Measurements from ENCODE around the gene KLHDC7B. TPM values are rescaled to one million over a fixed set of nuclear protein-coding genes. Genes with fewer than 3 reads are reported as not detected.
"Not testable (repeated sequence)": the region's sequence is repeated elsewhere in the genome, so short reads cannot be mapped to it uniquely, and the experiment has no call there.

Gene KLHDC7B
- total RNA-seq, 1 donor from 2014 or later: 0.20 TPM

- ATAC-seq: peak; percentile 50
Observed at GRCh38 chr22:50529897-50530579, 15.7 kb upstream of the KLHDC7B start, which contains the start of gene TYMP. TSS of gene TYMP (minus strand) at chr22:50530012. CDS start at chr22:50529709, 303 bp downstream.

GRCh38 chr22:50530580-50530876 is 15.2 kb upstream of the KLHDC7B start:
- ATAC-seq: peak; percentile 0

GRCh38 chr22:50530877-50531545 is 14.7 kb upstream of the KLHDC7B start:
- peak; percentile 58 for ATAC-seq

- ATAC-seq: peak; percentile 56
Observed at GRCh38 chr22:50531546-50531961, 14.1 kb upstream of the KLHDC7B start.

- ATAC-seq: peak; percentile 41
Observed at GRCh38 chr22:50531962-50532674, 13.6 kb upstream of the KLHDC7B start.

- ATAC-seq: no peak
Observed at GRCh38 chr22:50532824-50533796, 12.6 kb upstream of the KLHDC7B start.

GRCh38 chr22:50533856-50534711 is 11.6 kb upstream of the KLHDC7B start:
- not testable (repeated sequence) for ATAC-seq

- no peak for ATAC-seq
Observed at GRCh38 chr22:50535113-50535512, 10.6 kb upstream of the KLHDC7B start.

GRCh38 chr22:50536226-50536625 is 9.5 kb upstream of the KLHDC7B start:
- no peak for ATAC-seq

- no peak for ATAC-seq
Observed at GRCh38 chr22:50537765-50538164, 7.9 kb upstream of the KLHDC7B start.

GRCh38 chr22:50540381-50540780 is 5.3 kb upstream of the KLHDC7B start:
- ATAC-seq: no peak

GRCh38 chr22:50541667-50542026 is 4.1 kb upstream of the KLHDC7B start:
- peak; percentile 79 for ATAC-seq

- peak; percentile 25 for ATAC-seq
Observed at GRCh38 chr22:50542416-50542927, 3.2 kb upstream of the KLHDC7B start.

- ATAC-seq: peak; percentile 21
Observed at GRCh38 chr22:50544078-50544745, 1.5 kb upstream of the KLHDC7B start.

- ATAC-seq: peak; percentile 25
Observed at GRCh38 chr22:50544746-50545253, 899 bp upstream of the KLHDC7B start.

GRCh38 chr22:50546326-50547262 is 895 bp downstream of the KLHDC7B start:
- no peak for ATAC-seq

- no peak for ATAC-seq
Observed at GRCh38 chr22:50547263-50547985, 1.7 kb downstream of the KLHDC7B start.

All from esophagus mucosa (tissue), 1 donor.